RPMI8226 (cell line): ENCODE data around the gene PSENEN.
A peak's percentile ranks its signal among the peaks of the same experiment; 100 is the strongest.

Experiments used
- DNase-seq: peaks from one replicate; pipeline ENCODE4 v3.0.0-alpha.2; 2015

PSENEN gene

DNA sequence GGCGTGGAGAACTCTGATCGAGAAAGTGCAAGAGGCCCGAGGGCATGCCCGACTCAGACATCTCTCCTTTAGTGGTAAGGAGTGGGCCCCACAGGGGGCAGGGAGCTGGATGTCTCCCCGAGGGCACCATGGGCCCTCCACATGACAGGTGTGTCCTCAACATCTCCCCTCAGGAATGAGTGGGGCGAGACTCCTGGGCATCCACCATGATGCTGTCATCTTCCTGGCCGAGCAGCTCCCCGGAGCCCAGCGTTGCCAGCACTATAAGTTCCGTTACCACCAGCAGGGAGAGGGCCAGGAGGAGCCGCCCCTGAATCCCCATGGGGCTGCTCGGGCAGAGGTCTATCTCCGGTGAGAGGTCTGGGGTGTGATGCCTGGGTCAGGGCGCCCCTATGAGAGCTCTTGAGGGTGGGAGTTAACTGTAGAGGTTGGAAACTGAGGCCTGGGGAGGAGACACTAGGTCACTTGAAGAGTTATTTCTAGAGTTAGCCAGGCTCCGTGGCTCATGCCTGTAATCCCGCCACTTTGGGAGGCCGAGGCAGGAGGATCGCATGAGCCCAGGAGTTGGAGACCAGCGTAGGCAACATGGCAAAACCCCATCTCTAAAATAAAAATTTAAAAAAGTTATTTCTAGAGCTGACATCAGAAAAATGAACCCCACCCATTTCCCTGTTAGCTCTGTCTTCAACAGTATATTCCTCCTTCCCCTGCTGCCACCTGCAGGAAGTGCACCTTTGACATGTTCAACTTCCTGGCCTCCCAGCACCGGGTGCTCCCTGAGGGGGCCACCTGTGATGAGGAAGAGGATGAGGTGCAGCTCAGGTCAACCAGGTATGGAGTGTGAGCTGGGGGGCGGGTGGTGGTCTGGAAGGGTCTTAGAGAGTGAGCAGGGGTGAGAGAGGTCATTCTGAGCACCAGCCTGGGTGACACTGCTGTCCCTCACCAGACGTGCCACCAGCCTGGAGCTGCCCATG lies 8.3 kb upstream of the PSENEN start:
- no peak for DNase-seq

DNA sequence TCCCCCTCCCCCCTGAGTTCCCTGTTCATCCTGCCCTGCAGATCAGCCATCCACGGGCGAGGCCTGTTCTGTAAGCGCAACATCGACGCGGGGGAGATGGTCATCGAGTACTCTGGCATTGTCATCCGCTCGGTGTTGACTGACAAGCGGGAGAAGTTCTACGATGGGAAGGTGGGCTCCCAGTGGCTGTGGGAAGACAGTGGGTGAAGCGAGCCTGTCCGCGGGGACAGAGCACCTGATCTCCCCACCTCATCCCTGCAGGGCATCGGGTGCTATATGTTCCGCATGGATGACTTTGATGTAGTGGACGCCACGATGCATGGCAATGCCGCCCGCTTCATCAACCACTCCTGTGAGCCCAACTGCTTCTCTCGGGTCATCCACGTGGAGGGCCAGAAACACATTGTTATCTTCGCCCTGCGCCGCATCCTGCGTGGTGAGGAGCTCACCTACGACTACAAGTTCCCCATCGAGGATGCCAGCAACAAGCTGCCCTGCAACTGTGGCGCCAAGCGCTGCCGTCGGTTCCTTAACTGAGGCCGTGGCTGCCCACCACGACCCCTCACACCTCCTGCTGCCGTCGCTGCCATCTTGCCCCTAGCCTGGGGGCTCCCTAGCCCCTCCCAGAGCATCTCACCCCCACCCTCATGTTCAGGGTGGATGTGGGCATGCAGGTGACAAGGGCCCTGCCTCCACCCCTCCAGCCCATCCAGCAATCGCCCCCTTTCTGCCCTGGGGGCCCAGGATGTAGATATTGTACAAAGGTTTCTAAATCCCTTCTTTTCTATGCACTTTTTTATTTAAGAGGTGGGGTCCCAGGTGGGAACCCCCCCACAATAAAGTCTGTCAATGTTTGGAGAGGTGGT lies 7.2 kb upstream of the PSENEN start:
- no peak for DNase-seq

DNA sequence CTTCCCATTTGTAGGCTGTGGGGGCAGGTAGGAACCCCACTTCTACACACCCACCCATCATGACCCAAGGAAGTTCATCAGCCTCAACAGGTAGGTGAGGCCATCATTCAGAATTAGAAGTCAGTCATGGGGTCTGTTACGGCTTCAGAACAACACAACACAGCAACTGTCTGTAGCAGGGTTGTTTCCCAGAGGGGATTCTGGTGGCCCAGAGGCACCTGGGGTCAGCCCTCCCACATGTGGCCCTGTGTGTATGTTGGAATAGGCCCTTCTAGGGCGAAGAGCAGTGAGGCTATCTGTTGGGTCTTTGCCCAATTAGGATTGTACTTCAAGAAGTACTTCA lies 6.6 kb upstream of the PSENEN start:
- no peak for DNase-seq

DNA sequence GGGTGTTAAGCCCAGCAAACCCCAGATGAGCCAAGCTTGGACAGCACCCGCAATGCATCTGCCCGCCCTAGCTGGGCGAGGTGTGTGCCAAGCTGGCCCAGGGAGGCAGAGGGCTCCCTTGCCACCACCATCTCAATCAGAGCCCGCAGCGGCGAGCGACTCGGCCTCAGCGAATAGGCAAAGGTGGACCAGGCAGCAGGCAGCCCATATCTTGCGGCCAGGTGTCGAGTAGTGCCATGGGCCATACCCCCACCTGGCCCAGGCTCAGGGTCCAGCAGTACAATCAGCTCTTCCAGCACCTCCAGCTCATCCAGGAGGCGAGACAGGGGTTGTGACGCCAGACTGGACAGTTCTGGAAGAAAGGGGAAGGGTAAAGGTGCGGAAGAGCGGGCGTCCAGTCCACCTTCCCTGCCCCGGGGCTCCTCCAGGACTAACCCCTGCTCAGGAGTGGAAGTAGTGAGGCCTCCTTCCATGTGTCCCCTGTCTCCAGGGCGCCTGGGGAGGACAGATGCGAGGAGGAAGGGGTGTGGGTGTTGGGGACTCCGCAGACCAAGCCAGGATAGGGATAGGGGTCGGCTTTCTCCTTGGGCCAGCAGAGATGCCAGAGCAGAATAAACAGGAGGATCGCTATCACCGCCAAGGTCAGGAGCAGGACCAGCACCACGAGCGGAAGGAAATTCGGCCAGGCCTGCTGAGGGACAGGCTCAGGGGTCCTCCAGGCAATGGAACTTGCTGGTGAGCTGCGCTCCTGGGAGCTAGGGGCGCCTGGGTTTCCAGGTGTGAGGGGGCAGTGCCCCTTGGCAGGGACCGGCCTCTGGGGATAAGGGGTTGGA lies 6.0 kb upstream of the PSENEN start:
- DNase-seq: no peak

DNA sequence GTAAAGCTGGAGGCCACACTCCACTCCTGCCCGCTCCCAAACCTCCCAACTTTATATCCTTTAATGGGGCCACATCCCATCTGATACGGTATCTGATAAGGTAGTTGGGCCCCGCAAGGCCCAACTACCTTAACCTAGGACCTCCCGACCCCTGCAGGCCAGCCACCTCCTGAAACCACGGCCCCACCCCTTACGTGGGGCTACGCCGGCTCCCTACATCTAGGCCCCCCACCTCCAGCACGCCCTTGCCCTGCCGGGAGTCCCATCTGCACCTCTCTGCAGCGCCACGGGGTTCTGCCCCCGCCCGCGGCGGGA lies 5.4 kb upstream of the PSENEN start:
- no peak for DNase-seq

DNA sequence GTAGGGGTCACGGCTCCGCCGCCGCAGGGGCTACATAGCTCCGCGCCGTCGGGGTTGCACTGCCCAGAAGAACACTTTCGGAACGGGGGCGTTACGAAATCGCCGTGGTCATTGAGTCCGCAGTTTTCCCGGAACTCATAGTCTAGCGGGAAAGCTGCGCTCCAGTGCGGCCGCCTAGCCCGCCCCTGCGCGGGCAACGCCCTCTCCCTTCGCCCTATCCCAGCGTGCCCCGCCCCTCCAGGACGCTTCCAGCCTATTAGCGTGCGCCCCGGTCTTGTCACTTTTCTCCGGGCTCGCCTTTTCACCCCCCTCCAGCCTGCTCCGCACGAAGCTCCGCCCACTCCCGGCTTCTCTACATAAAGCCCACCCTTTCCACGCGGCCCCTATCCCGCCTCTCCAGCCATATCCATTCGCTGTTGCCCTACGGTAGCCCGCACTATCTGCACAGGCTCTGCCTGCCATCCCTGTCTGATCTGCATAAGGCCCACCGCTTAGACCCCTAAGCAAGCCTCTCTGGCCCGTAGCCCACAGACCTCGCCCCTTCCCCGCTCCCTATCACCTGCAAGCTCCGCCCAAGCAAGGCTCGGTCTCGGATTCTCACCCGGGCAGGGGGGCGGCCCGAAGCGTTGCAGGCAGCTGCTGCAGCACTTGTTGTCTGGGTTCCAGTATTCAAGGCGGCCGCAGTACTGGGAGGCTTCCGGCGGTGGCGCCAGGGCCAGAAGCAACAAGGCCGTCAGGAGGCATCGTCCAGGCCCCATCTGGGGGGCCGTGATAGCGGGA lies 4.8 kb upstream of the PSENEN start:
- peak; percentile 95 for DNase-seq

DNA sequence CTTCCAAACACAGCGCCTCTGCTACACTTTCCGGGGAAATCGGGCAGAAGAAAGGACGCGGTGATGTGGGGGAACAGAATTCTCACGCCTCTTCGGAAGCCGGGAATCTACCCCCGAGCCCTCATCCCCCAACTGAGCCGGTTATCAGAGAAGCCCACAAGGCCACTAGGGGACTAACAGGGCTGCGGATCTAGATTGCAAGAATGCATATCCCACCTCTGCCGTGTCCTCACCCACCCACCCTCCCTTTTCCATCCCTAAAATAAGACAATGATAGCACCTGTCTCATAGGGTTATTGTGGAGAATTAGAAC lies 4.3 kb upstream of the PSENEN start:
- no peak for DNase-seq

DNA sequence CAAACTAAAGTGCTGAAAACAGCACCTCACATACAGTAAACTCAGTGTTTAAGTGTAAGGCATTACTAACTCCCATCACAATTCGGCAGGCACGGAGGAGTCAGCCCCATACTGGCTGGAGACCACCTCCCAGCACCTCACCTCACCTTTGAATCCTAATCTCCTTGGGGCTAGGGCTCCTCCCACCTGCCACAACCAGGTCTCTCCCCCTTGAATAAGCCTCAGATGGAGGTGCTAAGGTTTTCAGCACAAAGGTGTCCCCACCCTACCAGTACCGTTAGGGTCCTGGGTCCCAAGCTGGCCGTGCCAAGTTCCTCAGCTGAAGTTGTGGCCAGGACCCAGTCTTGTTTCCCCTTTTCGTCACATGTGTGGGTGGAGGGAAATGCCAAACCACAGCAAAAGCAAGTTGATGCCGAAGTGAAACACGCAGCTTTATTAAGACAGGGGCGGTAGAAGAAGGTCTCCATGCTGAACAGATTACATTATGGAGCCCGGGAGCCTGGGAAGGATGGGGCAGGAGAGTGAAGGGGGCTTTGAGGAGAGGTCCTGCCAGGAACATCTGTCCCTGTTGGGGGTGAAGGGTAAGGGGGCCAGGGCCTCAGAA lies 3.2 kb upstream of the PSENEN start, which contains the start of gene IGFLR1:
TSS of gene IGFLR1 (minus strand) at position 332 of the 604 bp plus-strand sequence. CDS start 1,272 bp downstream, outside the sequence.
- DNase-seq: peak; percentile 66

DNA sequence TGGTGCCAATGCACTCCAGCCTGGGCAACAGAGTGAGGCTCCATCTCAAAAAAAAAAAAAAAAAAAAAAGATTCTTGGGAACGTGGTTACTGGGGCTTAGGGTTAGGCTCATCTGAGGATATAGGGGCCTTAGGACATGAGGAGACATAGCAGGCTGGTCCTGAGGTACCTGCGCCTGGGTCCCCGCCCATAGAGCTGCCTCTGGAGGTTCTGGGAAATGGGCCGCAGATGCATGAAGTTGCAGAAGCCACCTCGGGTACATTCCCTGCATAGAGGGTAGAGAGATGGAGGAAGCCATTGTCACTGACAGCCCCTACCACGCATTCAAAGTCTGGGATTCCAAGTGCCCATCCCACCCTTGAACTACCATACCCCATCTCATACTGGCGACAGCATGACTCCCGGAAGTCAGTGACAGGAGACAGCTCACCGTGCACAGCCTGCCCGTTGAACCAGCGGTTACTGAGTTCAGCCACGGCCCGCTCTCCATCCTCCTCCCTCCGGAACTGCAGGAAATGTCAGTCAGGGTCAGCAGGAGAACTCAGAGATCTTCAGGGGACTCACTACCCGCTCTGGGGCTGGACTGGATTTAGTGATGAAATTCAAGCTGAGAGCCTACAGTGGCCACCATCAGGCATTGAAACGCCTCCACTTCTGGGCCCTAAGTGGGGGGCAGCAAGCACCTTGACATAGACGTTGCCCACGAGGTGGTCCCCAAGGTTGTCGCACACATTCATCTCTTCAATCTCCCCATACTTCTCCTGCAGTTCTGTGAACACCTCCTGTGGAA lies 1.6 kb upstream of the PSENEN start:
- DNase-seq: no peak

DNA sequence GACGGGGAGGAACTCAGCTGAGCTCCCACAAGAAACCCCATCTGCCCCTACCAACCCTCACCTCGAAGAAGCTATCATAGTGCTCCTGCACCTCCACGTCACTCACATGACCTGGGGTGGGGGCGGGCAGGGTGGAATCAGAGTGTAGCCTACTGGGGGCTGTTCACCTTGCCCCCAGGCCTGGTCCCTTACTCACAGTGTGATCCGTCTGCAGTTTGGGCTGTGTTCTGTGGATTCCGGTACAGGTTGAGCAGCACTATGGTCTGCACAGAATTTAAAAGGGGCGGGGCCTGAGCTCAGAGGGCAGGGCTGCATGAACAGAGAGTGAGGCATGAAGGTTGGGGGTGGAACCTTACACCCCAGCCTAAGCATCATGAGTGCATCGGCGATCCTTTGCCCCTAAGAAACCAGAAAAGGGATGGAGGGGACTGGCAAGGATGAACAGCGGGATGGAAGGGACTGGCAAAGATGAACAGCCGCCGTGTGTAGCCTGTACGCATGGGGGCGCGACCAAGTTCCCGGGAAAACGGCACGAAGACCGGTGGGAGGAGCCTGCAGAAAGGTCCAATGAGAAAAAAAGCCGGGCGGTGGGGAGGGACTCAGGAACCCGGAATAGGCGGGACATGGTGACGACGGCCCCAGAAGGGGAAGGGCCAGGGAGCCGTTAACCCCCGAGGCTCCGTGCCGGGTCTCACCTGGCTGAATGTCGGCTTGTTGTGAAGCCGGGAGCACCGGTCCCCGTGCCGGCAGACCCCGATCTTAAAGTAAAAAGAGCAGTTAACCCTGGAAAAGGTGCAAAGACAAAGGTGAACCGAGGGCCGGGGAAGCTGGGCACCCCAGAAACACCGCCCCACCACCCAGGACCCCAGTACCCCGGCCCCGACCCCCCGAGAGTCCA lies 772 bp upstream of the PSENEN start:
- DNase-seq: peak; percentile 94

DNA sequence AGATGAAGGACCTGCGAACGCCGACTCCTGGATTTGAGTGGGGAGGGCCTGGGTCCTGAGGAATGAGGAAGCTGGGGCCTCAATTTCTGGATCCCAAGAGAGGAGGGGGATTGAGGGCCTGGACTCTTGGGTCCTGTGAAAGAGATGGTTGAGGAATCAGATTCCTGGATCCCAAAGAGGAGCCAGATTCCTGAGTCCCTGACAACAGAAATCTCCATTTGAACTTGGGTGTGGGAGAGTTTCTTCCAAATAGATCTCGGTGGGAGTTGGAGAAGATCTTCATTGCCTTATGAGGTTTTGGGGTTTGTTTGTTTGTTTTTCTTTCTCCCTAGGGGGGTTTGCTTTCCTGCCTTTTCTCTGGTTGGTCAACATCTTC lies 624 bp downstream of the PSENEN start:
- no peak for DNase-seq

- no peak for DNase-seq
Observed at GRCh38 chr19:35746531-35746930, 1.1 kb downstream of the PSENEN start.

- DNase-seq: peak; percentile 96
Observed at GRCh38 chr19:35748106-35749020, 2.9 kb downstream of the PSENEN start, which contains the start of gene LIN37. TSS of gene LIN37 (plus strand) at chr19:35748576. CDS start at chr19:35748725, 149 bp downstream.

- no peak for DNase-seq
Observed at GRCh38 chr19:35750167-35750566, 4.7 kb downstream of the PSENEN start.

- no peak for DNase-seq
Observed at GRCh38 chr19:35751839-35752745, 6.6 kb downstream of the PSENEN start.

DNA sequence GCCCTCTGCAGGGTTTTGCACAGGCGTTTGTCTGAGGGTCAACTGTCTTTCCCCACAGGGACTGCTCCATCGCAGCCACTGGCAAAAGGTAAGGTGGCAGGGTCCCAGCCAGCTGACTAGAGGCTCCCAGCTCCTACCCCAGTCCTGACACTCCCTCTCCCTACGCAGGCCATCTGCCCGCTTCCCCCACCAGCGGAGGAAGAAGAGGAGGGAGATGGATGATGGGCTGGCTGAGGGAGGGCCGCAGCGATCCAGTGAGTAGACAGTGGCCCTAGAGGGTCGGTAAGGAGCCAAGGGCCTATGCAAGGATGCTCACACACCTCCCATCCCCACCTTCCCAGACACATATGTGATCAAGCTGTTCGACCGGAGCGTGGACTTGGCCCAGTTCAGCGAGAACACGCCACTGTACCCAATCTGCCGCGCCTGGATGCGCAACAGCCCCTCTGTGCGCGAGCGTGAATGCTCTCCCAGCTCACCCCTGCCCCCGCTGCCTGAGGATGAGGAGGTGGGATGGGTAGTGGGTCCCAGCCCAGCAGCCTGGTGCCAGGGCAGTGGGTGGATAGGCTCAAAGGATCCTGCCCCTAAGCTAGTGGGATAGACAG lies 7.4 kb downstream of the PSENEN start:
- no peak for DNase-seq
